ENCODE measurements around the gene EHMT2. TPM values are rescaled to one million over a fixed set of nuclear protein-coding genes. Genes with fewer than 3 reads are reported as not detected.

Gene EHMT2
- total and polyA plus RNA-seq, 2 of the 13 experiments (the other 11 are each of a cell fraction or from before 2014, with no cell fraction given) = 55.2 to 69.2 TPM

- peak in 1 of 2 experiments; percentile 66; a peak in 1 of 4 replicates for TF ChIP-seq ATF4 (CRISPR knock-in tag; IDR thresholded peaks at IDR 0.05)
- TF ChIP-seq, protein P1, sequence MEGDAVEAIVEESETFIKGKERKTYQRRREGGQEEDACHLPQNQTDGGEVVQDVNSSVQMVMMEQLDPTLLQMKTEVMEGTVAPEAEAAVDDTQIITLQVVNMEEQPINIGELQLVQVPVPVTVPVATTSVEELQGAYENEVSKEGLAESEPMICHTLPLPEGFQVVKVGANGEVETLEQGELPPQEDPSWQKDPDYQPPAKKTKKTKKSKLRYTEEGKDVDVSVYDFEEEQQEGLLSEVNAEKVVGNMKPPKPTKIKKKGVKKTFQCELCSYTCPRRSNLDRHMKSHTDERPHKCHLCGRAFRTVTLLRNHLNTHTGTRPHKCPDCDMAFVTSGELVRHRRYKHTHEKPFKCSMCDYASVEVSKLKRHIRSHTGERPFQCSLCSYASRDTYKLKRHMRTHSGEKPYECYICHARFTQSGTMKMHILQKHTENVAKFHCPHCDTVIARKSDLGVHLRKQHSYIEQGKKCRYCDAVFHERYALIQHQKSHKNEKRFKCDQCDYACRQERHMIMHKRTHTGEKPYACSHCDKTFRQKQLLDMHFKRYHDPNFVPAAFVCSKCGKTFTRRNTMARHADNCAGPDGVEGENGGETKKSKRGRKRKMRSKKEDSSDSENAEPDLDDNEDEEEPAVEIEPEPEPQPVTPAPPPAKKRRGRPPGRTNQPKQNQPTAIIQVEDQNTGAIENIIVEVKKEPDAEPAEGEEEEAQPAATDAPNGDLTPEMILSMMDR (CRISPR knock-in tag; IDR thresholded peaks at IDR 0.05) = peak; percentile 20
- TF ChIP-seq PHB2 (IDR thresholded peaks at IDR 0.05; ENCODE audit: partially characterized antibody) = no peak
- TF ChIP-seq ZMAT3 (CRISPR knock-in tag; conservative IDR thresholded peaks at IDR 0.05) = no peak
- no peak; the same call in 1 of the 2 replicates for TF ChIP-seq ZNF546 (CRISPR knock-in tag; conservative IDR thresholded peaks at IDR 0.05)
- TF ChIP-seq IKZF1 (IDR thresholded peaks at IDR 0.05) = no peak
- TF ChIP-seq ZNF274 (CRISPR knock-in tag; IDR thresholded peaks at IDR 0.05) = peak; percentile 78; the same call in 1 of the 2 replicates
- no peak for TF ChIP-seq ZFYVE20 (CRISPR knock-in tag; IDR thresholded peaks at IDR 0.05; ENCODE audit: borderline replicate concordance, low read depth)
- TF ChIP-seq RXRA (CRISPR knock-in tag; IDR thresholded peaks at IDR 0.05) = peak; percentile 79; the same call in 1 of the 2 replicates
- 0 out of 2 replicates have a peak, but pooled peaks have one; percentile 5 for TF ChIP-seq HCFC1 (IDR thresholded peaks at IDR 0.05; ENCODE audit: low read depth, low read length)
- TF ChIP-seq NAIF1 (CRISPR knock-in tag; IDR thresholded peaks at IDR 0.05; ENCODE audit: borderline replicate concordance) = no peak; the same call in 1 of the 2 replicates
- peak; percentile 97 for TF ChIP-seq NKX3-1 (CRISPR knock-in tag; IDR thresholded peaks at IDR 0.05)
- TF ChIP-seq GATAD1 (CRISPR knock-in tag; IDR thresholded peaks at IDR 0.05) = peak; percentile 88
- TF ChIP-seq, protein P2, sequence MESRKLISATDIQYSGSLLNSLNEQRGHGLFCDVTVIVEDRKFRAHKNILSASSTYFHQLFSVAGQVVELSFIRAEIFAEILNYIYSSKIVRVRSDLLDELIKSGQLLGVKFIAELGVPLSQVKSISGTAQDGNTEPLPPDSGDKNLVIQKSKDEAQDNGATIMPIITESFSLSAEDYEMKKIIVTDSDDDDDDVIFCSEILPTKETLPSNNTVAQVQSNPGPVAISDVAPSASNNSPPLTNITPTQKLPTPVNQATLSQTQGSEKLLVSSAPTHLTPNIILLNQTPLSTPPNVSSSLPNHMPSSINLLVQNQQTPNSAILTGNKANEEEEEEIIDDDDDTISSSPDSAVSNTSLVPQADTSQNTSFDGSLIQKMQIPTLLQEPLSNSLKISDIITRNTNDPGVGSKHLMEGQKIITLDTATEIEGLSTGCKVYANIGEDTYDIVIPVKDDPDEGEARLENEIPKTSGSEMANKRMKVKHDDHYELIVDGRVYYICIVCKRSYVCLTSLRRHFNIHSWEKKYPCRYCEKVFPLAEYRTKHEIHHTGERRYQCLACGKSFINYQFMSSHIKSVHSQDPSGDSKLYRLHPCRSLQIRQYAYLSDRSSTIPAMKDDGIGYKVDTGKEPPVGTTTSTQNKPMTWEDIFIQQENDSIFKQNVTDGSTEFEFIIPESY (CRISPR knock-in tag; IDR thresholded peaks at IDR 0.05) = no peak
- TF ChIP-seq CHCHD3 (CRISPR knock-in tag; IDR thresholded peaks at IDR 0.05) = 0 out of 2 replicates have a peak, but pooled peaks have one; percentile 82
- TF ChIP-seq IRF2 (CRISPR knock-in tag; IDR thresholded peaks at IDR 0.05) = peak; percentile 32; the same call in 1 of the 2 replicates
- TF ChIP-seq ZBTB25 (CRISPR knock-in tag; IDR thresholded peaks at IDR 0.05) = no peak
- TF ChIP-seq SMYD3 (CRISPR knock-in tag; IDR thresholded peaks at IDR 0.05) = peak; percentile 96
- TF ChIP-seq AFF4 (CRISPR knock-in tag; IDR thresholded peaks at IDR 0.05) = no peak
These were observed 34.9 kb downstream of the EHMT2 start, which contains the start of gene NEU1 (continued) for GRCh38 chr6:31862344-31863235.

Measured in HepG2 (cell line).